Measurements from ENCODE around the gene IGSF8.

DNA sequence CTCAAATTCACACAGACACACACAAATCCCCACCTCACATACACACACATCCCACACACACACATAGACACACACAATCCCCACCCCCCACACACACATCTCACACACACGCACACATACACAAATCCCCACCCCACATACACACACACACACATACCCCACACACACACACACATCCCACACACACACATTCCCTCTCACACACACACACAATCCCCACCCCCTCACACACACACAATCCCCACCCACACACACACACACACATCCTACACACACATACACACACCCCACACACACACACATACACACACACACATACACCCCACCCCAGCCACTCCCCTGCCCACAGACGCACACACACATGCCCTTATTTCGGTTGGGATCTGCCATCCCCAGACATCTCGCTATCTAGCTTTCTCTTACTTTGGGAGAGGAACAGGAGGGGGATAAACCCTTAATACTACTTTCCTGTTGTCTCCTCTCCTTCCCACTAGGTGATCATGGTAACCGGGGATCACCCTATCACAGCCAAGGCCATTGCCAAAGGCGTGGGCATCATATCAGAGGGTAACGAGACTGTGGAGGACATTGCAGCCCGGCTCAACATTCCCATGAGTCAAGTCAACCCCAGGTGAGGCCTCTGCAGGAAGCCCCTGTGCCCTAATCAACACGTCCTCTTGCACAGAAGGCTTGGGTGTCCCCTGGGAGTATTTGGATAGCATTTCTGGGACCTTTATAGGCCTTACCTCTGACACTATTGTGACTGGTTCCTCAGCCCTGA lies 35.8 kb upstream of the IGSF8 start:
- TF ChIP-seq CTCF (IDR thresholded peaks at IDR 0.05; ENCODE audit: poor library complexity, severe bottlenecking) (no peak), EZH2 (IDR thresholded peaks at IDR 0.05; ENCODE audit: borderline replicate concordance, insufficient read depth, low read length, poor library complexity, severe bottlenecking) (no peak), POLR2AphosphoS5 (IDR thresholded peaks at IDR 0.05) (no peak), SMC3 (conservative IDR thresholded peaks at IDR 0.05; ENCODE audit: poor library complexity) (no peak), RAD21 (conservative IDR thresholded peaks at IDR 0.05) (no peak), TAF1 (IDR thresholded peaks at IDR 0.05; ENCODE audit: low read depth) (no peak)
